SK-N-MC (cell line): ENCODE measurements around the gene SMARCD3.

Source experiments
- EZH2 ChIP-seq: fragments of 200-600 bp; sonication (generic); IDR thresholded peaks from one replicate; pipeline ENCODE4 v1.6.1; 2017; ENCODE audit warnings: antibody characterized with exemption
- POLR2AphosphoS5 ChIP-seq: IDR thresholded peaks from 2 replicates; pipeline ENCODE4 v1.6.1; 2012; ENCODE audit warnings: mild to moderate bottlenecking, low read depth, low read length, borderline replicate concordance

DNA sequence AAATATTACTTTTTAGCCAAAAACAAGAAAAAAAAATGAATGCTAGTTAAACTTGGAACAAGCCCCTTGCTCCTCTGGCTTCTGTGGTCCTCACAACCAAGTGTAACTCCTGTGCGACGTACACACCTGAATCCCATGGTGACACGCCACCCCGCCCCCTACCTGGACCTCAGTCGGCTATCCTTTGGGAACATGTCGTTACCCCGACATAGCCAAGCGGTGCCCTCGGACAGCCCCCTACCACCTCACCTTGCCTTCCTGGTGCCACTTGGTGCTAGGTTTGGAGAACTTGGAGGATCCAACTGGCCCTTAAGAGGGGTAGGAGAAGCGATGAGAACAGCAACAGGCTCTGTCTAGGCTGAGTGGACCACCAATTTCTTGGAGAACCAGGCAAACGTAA lies 12.0 kb upstream of the SMARCD3 start:
- TF ChIP-seq POLR2AphosphoS5 (no peak), EZH2 (no peak)
